Fibroblast of the aortic adventitia (primary cell): Measurements from ENCODE around the gene MAN1C1. TPM values are rescaled to one million over a fixed set of nuclear protein-coding genes. Genes with fewer than 3 reads are reported as not detected.
A peak's percentile ranks its signal among the peaks of the same experiment; 100 is the strongest.

Source experiments
- DNase-seq: peaks from one replicate; pipeline ENCODE4 v3.0.0-alpha.2; 2010; ENCODE audit warnings: low read depth
- H3K4me3 ChIP-seq: 2 replicates; pipeline ENCODE4 v1.5.1; 2011; ENCODE audit warnings: low read depth, mild to moderate bottlenecking, control low read depth, low read length, moderate library complexity
- CTCF ChIP-seq: IDR thresholded peaks from 2 replicates; pipeline ENCODE4 v1.5.1; 2011; ENCODE audit warnings: mild to moderate bottlenecking, low read length, control low read depth, inconsistent platforms; ENCODE audit not compliant: insufficient read depth
- total RNA-seq: library from RNA; depleted of rRNA; stranded (reverse); fragments of >200 nt; gene quantifications from 2 replicates; pipeline ENCODE4 v1.2.3, GENCODE V29; 2012; ENCODE audit warnings: low replicate concordance

Gene MAN1C1
- total RNA-seq, 1 donor: 6.6 TPM

DNA sequence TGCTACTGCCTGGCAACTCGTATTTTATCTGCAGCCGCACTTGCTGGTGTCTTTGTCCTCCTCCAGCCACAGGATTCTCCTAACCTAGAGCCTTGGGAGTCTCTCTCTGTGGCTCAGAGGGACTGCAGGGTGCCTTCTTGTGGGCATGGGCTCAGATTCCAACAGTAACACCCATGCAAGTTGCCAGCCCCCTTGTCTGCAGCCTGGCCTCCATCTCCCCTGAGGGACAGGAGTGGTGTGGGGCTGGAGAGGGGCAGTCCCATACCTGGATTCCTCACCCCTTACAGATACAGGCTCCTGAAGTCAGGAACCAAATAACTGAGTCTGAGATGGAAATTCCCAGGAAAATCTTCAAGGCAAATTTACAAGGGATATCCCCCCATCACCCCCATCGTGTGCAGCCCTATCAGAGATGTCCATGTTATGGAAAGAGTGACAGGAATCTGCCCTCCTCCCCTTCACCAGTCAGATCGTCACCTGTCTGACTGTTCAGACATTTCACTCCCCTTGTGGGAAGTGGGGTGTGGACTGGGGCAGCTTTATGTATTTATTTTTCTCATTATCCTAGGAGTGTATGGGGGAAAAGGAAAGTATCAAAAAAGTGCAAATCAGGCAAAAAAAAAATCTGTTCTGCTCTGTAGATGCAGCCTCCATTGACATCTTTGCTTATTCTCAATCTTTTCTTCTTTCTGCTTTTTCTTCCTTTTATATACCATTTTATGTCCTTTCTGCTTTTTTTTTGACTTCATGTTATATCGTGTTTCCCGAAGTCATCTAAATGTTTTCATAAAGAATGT lies 70.8 kb downstream of the MAN1C1 start:
- DNase-seq: no peak
- no peak overlapping the region for H3K4me3 ChIP-seq
- no peak for TF ChIP-seq CTCF

GRCh38 chr1:25688390-25689119 lies 72.0 kb downstream of the MAN1C1 start:
- peak; percentile 82 for DNase-seq
- no peak overlapping the region for H3K4me3 ChIP-seq
- no peak for TF ChIP-seq CTCF

GRCh38 chr1:25689686-25690381 lies 73.2 kb downstream of the MAN1C1 start:
- no peak for TF ChIP-seq CTCF
- DNase-seq: no peak
- H3K4me3 ChIP-seq: no peak overlapping the region

- H3K4me3 ChIP-seq: no peak overlapping the region
- DNase-seq: no peak
- TF ChIP-seq CTCF: no peak
Observed at GRCh38 chr1:25690396-25690956, 73.9 kb downstream of the MAN1C1 start.

DNA sequence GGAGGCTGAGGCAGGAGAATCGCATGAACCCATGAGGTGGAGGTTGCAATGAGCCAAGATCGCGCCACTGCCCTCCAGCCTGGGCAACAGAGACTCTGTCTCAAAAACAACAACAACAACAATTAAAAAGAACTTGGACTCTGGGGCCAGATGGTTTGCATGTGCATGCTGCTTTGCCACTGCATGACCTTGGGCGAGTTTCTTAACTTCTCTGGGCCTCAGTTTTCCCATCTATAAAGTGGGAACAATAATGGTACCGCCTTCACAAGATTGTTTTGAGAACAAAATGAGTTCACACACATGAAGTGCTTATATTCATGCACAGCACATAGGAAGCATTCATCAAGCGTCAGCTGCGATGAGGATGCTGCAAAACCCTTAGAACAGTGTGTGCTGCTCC lies 74.6 kb downstream of the MAN1C1 start:
- no peak for TF ChIP-seq CTCF
- no peak overlapping the region for H3K4me3 ChIP-seq
- DNase-seq: no peak

DNA sequence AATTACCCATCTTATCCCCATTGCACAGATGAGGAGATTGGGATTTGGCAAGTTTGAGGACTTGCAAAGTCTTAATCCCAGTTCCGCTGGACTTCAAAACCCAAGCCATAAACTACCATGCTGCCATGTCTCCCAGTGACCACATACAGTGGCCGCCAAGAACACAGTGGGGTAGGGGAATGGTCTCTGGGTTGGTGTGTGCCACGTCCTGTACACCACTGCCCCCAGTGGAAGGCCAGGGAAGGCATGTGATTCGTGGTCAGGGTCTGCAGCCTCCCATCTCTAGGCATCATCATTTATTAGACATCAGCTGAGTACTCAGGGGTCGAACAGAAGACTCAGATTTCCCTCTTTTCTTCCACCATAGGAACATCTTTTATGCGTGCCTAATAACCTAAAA lies 76.0 kb downstream of the MAN1C1 start:
- peak; percentile 42 for TF ChIP-seq CTCF
- no peak for DNase-seq
- H3K4me3 ChIP-seq: no peak overlapping the region
